ENCODE measurements around the gene GABRR1.
"Not testable (repeated sequence)": the region's sequence is repeated elsewhere in the genome, so short reads cannot be mapped to it uniquely, and the experiment has no call there.

The GABRR1 gene

DNA sequence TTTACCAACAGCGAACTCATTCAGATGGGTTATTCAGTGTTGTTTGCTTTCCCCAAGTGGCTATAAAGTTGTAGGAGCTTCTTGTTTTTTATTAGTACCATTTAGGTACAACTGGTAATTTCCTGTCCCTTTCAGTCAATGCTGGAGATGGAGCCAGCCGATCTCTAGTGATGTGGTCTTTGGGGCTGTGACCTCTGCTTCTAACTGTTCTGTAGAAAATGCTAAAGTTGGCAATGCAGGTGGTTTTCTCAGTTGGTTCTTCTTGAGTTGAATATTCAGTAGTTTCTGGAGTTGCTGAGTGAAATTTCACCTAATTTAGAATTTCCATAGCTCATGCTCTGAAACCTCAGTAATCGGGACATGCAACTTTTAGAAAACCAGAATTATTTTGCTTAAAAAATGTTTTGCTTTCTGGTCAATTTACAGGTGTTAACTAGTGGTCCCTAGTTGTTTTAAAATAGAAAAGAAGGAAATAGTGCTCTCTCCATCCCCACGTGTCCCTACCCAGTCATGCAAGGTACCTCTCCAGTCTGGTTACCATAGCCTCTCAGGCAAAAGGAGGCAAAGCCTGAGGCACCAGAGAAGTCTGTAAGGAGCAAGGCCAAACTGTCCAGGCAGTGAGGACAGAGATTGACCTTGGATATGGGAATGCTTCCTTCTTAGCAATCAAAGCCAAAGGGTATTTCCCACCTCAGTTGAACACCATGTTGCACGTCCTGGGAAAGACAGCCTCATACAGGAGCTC, 27.3 kb upstream of the GABRR1 start:
- no peak overlapping the region for H3K4me3 ChIP-seq (ENCODE audit: low read length)
- H3K9me3 ChIP-seq (ENCODE audit: control insufficient read depth, low read length) = no peaks in the 10 kb centered on the region
- no peaks in the 10 kb centered on the region for H3K27me3 ChIP-seq (ENCODE audit: control insufficient read depth, insufficient read depth, low read length)
- H3K36me3 ChIP-seq (ENCODE audit: control insufficient read depth, insufficient read depth, low read length) = no peaks in the 10 kb centered on the region
- H3K4me1 ChIP-seq (ENCODE audit: control insufficient read depth, insufficient read depth, low read length) = no peaks in the 10 kb centered on the region
- no peak overlapping the region for H3K9ac ChIP-seq (ENCODE audit: low read length)

- no peaks in the 10 kb centered on the region for H3K9me3 ChIP-seq (ENCODE audit: control insufficient read depth, low read length)
- H3K4me3 ChIP-seq (ENCODE audit: low read length) = no peak overlapping the region
- no peak overlapping the region for H3K9ac ChIP-seq (ENCODE audit: low read length)
- H3K27me3 ChIP-seq (ENCODE audit: control insufficient read depth, insufficient read depth, low read length) = no peaks in the 10 kb centered on the region
- H3K4me1 ChIP-seq (ENCODE audit: control insufficient read depth, insufficient read depth, low read length) = no peaks in the 10 kb centered on the region
- no peaks in the 10 kb centered on the region for H3K36me3 ChIP-seq (ENCODE audit: control insufficient read depth, insufficient read depth, low read length)
These were observed 26.1 kb upstream of the GABRR1 start for GRCh38 chr6:89243331-89243629.

DNA sequence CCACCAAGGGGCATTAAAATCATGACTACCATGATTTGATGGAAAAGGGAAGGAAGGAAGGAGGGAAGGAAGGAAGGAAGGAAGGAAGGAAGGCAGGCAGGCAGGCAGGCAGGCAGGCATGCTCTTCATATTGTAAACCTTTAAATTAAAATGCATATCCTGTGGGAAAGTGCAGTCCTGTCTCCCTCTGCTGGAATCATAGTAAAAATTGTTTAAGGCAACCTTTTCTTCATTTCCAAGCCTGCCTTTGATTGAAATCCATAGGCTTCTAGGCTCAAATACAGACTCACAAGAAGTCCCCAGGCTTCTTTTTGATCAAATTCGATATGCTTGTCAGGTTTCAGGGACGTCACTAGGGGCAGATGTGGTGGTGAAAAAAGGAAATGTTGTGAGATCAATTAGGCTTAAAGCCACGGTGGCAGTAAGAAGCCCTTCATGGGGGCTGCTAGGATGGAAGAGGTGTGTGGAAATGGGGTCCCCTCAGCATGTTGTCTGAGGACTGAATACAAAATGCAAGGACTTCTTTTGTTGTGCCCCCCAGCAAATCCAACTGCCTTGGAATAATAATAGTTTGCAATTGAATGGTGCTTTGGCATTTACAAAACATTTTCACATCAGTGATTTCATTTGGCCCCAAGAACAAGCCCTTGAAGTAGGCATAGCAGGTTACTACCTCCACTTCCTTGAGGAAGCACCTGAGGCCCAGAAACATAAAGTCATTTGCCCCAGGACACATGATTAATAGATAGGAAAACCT, 25.6 kb upstream of the GABRR1 start:
- Histone ChIP-seq H3K36me3 (ENCODE audit: control insufficient read depth, insufficient read depth, low read length) (no peaks in the 10 kb centered on the region), H3K9ac (ENCODE audit: low read length) (no peak overlapping the region), H3K4me3 (ENCODE audit: low read length) (no peak overlapping the region), H3K4me1 (ENCODE audit: control insufficient read depth, insufficient read depth, low read length) (no peaks in the 10 kb centered on the region), H3K27me3 (ENCODE audit: control insufficient read depth, insufficient read depth, low read length) (no peaks in the 10 kb centered on the region), H3K9me3 (ENCODE audit: control insufficient read depth, low read length) (no peaks in the 10 kb centered on the region)

DNA sequence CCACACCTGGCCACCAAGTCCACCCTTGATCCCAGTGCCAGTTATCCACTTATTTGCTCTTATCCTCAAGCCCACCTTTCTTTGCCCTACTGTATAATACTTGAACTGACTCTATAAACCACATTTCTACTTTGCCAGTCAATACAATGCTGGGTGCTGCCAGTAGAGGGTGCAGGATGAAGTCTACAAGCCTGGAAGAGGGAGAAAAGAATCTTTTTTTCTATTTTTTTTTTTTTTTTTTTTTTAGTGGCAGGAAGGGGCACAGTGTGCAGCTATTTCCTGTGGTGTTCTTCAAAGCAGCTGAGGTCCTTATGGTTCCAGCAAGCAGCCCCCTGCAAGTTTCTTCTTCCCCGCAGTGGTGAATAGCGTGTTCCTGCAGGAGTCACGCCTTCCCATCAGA, 22.2 kb upstream of the GABRR1 start:
- Histone ChIP-seq H3K4me3 (ENCODE audit: low read length) (no peak overlapping the region), H3K27me3 (ENCODE audit: control insufficient read depth, insufficient read depth, low read length) (no peaks in the 10 kb centered on the region), H3K4me1 (ENCODE audit: control insufficient read depth, insufficient read depth, low read length) (no peaks in the 10 kb centered on the region)

GRCh38 chr6:89237158-89237557, 20.0 kb upstream of the GABRR1 start:
- no peaks in the 10 kb centered on the region for H3K9me3 ChIP-seq (ENCODE audit: control insufficient read depth, low read length)
- H3K4me1 ChIP-seq (ENCODE audit: control insufficient read depth, insufficient read depth, low read length) = no peaks in the 10 kb centered on the region
- no peaks in the 10 kb centered on the region for H3K36me3 ChIP-seq (ENCODE audit: control insufficient read depth, insufficient read depth, low read length)
- H3K27me3 ChIP-seq (ENCODE audit: control insufficient read depth, insufficient read depth, low read length) = no peaks in the 10 kb centered on the region
- no peak overlapping the region for H3K4me3 ChIP-seq (ENCODE audit: low read length)
- no peak overlapping the region for H3K9ac ChIP-seq (ENCODE audit: low read length)

More for the DNA sequence above, 22.2 kb upstream of the GABRR1 start:
- Histone ChIP-seq H3K9me3 (ENCODE audit: control insufficient read depth, low read length) (no peaks in the 10 kb centered on the region), H3K9ac (ENCODE audit: low read length) (no peak overlapping the region), H3K36me3 (ENCODE audit: control insufficient read depth, insufficient read depth, low read length) (no peaks in the 10 kb centered on the region)

DNA sequence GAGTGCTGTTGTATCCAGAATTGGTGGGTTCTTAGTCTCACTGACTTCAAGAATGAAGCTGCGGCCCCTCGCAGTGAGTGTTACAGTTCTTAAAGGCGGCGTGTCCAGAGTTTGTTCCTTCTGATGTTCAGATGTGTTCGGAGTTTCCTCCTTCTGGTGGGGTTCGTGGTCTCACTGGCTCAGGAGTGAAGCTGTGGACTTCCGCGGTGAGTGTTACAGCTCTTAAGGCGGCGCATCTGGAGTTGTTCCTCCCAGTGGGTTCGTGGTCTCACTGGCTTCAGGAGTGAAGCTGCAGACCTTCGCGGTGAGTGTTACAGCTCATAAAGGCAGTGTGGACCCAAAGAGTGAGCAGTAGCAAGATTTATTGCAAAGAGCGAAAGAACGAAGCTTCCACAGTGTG, 16.4 kb upstream of the GABRR1 start:
- H3K9me3 ChIP-seq (ENCODE audit: control insufficient read depth, low read length); H3K4me3 ChIP-seq (ENCODE audit: low read length); H3K4me1 ChIP-seq (ENCODE audit: control insufficient read depth, insufficient read depth, low read length); H3K36me3 ChIP-seq (ENCODE audit: control insufficient read depth, insufficient read depth, low read length); H3K27me3 ChIP-seq (ENCODE audit: control insufficient read depth, insufficient read depth, low read length); H3K9ac ChIP-seq (ENCODE audit: low read length): not testable (repeated sequence)

GRCh38 chr6:89222712-89223039, 5.5 kb upstream of the GABRR1 start:
- no peak overlapping the region for H3K9ac ChIP-seq (ENCODE audit: low read length)
- no peak overlapping the region for H3K4me3 ChIP-seq (ENCODE audit: low read length)
- no peaks in the 10 kb centered on the region for H3K9me3 ChIP-seq (ENCODE audit: control insufficient read depth, low read length)
- H3K4me1 ChIP-seq (ENCODE audit: control insufficient read depth, insufficient read depth, low read length) = no peaks in the 10 kb centered on the region
- H3K27me3 ChIP-seq (ENCODE audit: control insufficient read depth, insufficient read depth, low read length) = no peaks in the 10 kb centered on the region
- no peaks in the 10 kb centered on the region for H3K36me3 ChIP-seq (ENCODE audit: control insufficient read depth, insufficient read depth, low read length)

GRCh38 chr6:89221971-89222711, 5.0 kb upstream of the GABRR1 start:
- Histone ChIP-seq H3K9ac (ENCODE audit: low read length) (no peak overlapping the region), H3K27me3 (ENCODE audit: control insufficient read depth, insufficient read depth, low read length) (no peaks in the 10 kb centered on the region), H3K4me3 (ENCODE audit: low read length) (no peak overlapping the region), H3K9me3 (ENCODE audit: control insufficient read depth, low read length) (no peaks in the 10 kb centered on the region), H3K4me1 (ENCODE audit: control insufficient read depth, insufficient read depth, low read length) (no peaks in the 10 kb centered on the region), H3K36me3 (ENCODE audit: control insufficient read depth, insufficient read depth, low read length) (no peaks in the 10 kb centered on the region)

- H3K9me3 ChIP-seq (ENCODE audit: control insufficient read depth, low read length) = no peaks in the 10 kb centered on the region
These were observed 4.0 kb upstream of the GABRR1 start for GRCh38 chr6:89221129-89221528.

GRCh38 chr6:89216411-89216810, 747 bp downstream of the GABRR1 start:
- Histone ChIP-seq H3K9ac (ENCODE audit: low read length) (no peak overlapping the region), H3K27me3 (ENCODE audit: control insufficient read depth, insufficient read depth, low read length) (no peaks in the 10 kb centered on the region), H3K9me3 (ENCODE audit: control insufficient read depth, low read length) (no peaks in the 10 kb centered on the region), H3K36me3 (ENCODE audit: control insufficient read depth, insufficient read depth, low read length) (no peaks in the 10 kb centered on the region), H3K4me3 (ENCODE audit: low read length) (no peak overlapping the region), H3K4me1 (ENCODE audit: control insufficient read depth, insufficient read depth, low read length) (no peaks in the 10 kb centered on the region)

More at GRCh38 chr6:89221129-89221528, 4.0 kb upstream of the GABRR1 start:
- H3K4me1 ChIP-seq (ENCODE audit: control insufficient read depth, insufficient read depth, low read length) = no peaks in the 10 kb centered on the region
- H3K9ac ChIP-seq (ENCODE audit: low read length) = no peak overlapping the region
- no peaks in the 10 kb centered on the region for H3K36me3 ChIP-seq (ENCODE audit: control insufficient read depth, insufficient read depth, low read length)
- no peak overlapping the region for H3K4me3 ChIP-seq (ENCODE audit: low read length)
- no peaks in the 10 kb centered on the region for H3K27me3 ChIP-seq (ENCODE audit: control insufficient read depth, insufficient read depth, low read length)

GRCh38 chr6:89215391-89215790, 1.8 kb downstream of the GABRR1 start:
- no peak overlapping the region for H3K4me3 ChIP-seq (ENCODE audit: low read length)
- no peaks in the 10 kb centered on the region for H3K27me3 ChIP-seq (ENCODE audit: control insufficient read depth, insufficient read depth, low read length)
- no peaks in the 10 kb centered on the region for H3K9me3 ChIP-seq (ENCODE audit: control insufficient read depth, low read length)
- no peaks in the 10 kb centered on the region for H3K36me3 ChIP-seq (ENCODE audit: control insufficient read depth, insufficient read depth, low read length)
- no peak overlapping the region for H3K9ac ChIP-seq (ENCODE audit: low read length)
- no peaks in the 10 kb centered on the region for H3K4me1 ChIP-seq (ENCODE audit: control insufficient read depth, insufficient read depth, low read length)

GRCh38 chr6:89214197-89214596, 3.0 kb downstream of the GABRR1 start:
- no peaks in the 10 kb centered on the region for H3K4me1 ChIP-seq (ENCODE audit: control insufficient read depth, insufficient read depth, low read length)
- H3K27me3 ChIP-seq (ENCODE audit: control insufficient read depth, insufficient read depth, low read length) = no peaks in the 10 kb centered on the region
- no peaks in the 10 kb centered on the region for H3K9me3 ChIP-seq (ENCODE audit: control insufficient read depth, low read length)
- H3K36me3 ChIP-seq (ENCODE audit: control insufficient read depth, insufficient read depth, low read length) = no peaks in the 10 kb centered on the region
- H3K9ac ChIP-seq (ENCODE audit: low read length) = no peak overlapping the region
- H3K4me3 ChIP-seq (ENCODE audit: low read length) = no peak overlapping the region

All from mucosa of stomach (tissue), 1 donor.